Measurements from ENCODE around the gene PLA2G4E. TPM values are rescaled to one million over a fixed set of nuclear protein-coding genes. Genes with fewer than 3 reads are reported as not detected.

Gene PLA2G4E
- total RNA-seq, 1 experiment from 2014 or later, result 0.09 TPM

- Mint-ChIP-seq H3K36me3 (ENCODE audit: insufficient read depth, unreplicated experiment) (peaks cover 10% of the 10 kb centered on the region), H3K27ac (ENCODE audit: unreplicated experiment) (no peak overlapping the region), H3K4me3 (ENCODE audit: low read depth, unreplicated experiment) (no peak overlapping the region), H3K9me3 (ENCODE audit: low read depth, unreplicated experiment) (no peaks in the 10 kb centered on the region), H3K27me3 (ENCODE audit: unreplicated experiment) (no peaks in the 10 kb centered on the region), H3K4me1 (ENCODE audit: low read depth, unreplicated experiment) (no peaks in the 10 kb centered on the region)
- BruUV-seq (replicated peaks), result no TSS peak
- no peak for DNase-seq
- CTCF ChIA-PET, result no interaction called here
- intact Hi-C loops (cut with micrococcal nuclease; ENCODE audit: unreplicated experiment), result no loop called here
- TF ChIP-seq CTCF (IDR thresholded peaks at IDR 0.05; ENCODE audit: unreplicated experiment), result no peak
These were observed 69.3 kb downstream of the PLA2G4E start for GRCh38 chr15:41951571-41951970.

- H3K36me3 Mint-ChIP-seq (ENCODE audit: insufficient read depth, unreplicated experiment), result peaks cover 10% of the 10 kb centered on the region
- H3K4me1 Mint-ChIP-seq (ENCODE audit: low read depth, unreplicated experiment), result peaks cover 1% of the 10 kb centered on the region
- no peaks in the 10 kb centered on the region for H3K9me3 Mint-ChIP-seq (ENCODE audit: low read depth, unreplicated experiment)
- intact Hi-C loops (cut with micrococcal nuclease; ENCODE audit: unreplicated experiment), result no loop called here
- H3K27me3 Mint-ChIP-seq (ENCODE audit: unreplicated experiment), result no peaks in the 10 kb centered on the region
- CTCF ChIA-PET, result no interaction called here
- no peak overlapping the region for H3K4me3 Mint-ChIP-seq (ENCODE audit: low read depth, unreplicated experiment)
- BruUV-seq (replicated peaks), result no TSS peak
- DNase-seq, result no peak
- no peak for TF ChIP-seq CTCF (IDR thresholded peaks at IDR 0.05; ENCODE audit: unreplicated experiment)
- H3K27ac Mint-ChIP-seq (ENCODE audit: unreplicated experiment), result no peak overlapping the region
These were observed 70.4 kb downstream of the PLA2G4E start for GRCh38 chr15:41950489-41950888.

GRCh38 chr15:41950127-41950483 lies 70.7 kb downstream of the PLA2G4E start:
- no peak for DNase-seq
- no peak overlapping the region for H3K27ac Mint-ChIP-seq (ENCODE audit: unreplicated experiment)
- no peak for TF ChIP-seq CTCF (IDR thresholded peaks at IDR 0.05; ENCODE audit: unreplicated experiment)
- no peak overlapping the region for H3K4me3 Mint-ChIP-seq (ENCODE audit: low read depth, unreplicated experiment)
- CTCF ChIA-PET, result no interaction called here
- peaks cover 10% of the 10 kb centered on the region for H3K36me3 Mint-ChIP-seq (ENCODE audit: insufficient read depth, unreplicated experiment)
- H3K27me3 Mint-ChIP-seq (ENCODE audit: unreplicated experiment), result no peaks in the 10 kb centered on the region
- intact Hi-C loops (cut with micrococcal nuclease; ENCODE audit: unreplicated experiment), result no loop called here
- no TSS peak for BruUV-seq (replicated peaks)
- H3K4me1 Mint-ChIP-seq (ENCODE audit: low read depth, unreplicated experiment), result peaks cover 5% of the 10 kb centered on the region
- no peaks in the 10 kb centered on the region for H3K9me3 Mint-ChIP-seq (ENCODE audit: low read depth, unreplicated experiment)

GRCh38 chr15:41949401-41950126 lies 71.3 kb downstream of the PLA2G4E start:
- intact Hi-C loops (cut with micrococcal nuclease; ENCODE audit: unreplicated experiment), result no loop called here
- Mint-ChIP-seq H3K4me1 (ENCODE audit: low read depth, unreplicated experiment) (peaks cover 8% of the 10 kb centered on the region), H3K9me3 (ENCODE audit: low read depth, unreplicated experiment) (no peaks in the 10 kb centered on the region), H3K36me3 (ENCODE audit: insufficient read depth, unreplicated experiment) (peaks cover 10% of the 10 kb centered on the region), H3K27ac (ENCODE audit: unreplicated experiment) (no peak overlapping the region), H3K27me3 (ENCODE audit: unreplicated experiment) (no peaks in the 10 kb centered on the region), H3K4me3 (ENCODE audit: low read depth, unreplicated experiment) (no peak overlapping the region)
- TF ChIP-seq CTCF (IDR thresholded peaks at IDR 0.05; ENCODE audit: unreplicated experiment), result no peak
- DNase-seq, result no peak
- CTCF ChIA-PET, result no interaction called here
- BruUV-seq (replicated peaks), result no TSS peak

All from Calu3 (cell line).